GM18499 (cell line): ENCODE data around the gene PATJ.

Source experiments
- ATAC-seq: cut with Tn5 transposase; IDR thresholded peaks from one replicate; pipeline ENCODE4 v1.9.1; 2021; ENCODE audit warnings: moderate number of reproducible peaks; ENCODE audit not compliant: insufficient read depth, unreplicated experiment

Gene PATJ

DNA sequence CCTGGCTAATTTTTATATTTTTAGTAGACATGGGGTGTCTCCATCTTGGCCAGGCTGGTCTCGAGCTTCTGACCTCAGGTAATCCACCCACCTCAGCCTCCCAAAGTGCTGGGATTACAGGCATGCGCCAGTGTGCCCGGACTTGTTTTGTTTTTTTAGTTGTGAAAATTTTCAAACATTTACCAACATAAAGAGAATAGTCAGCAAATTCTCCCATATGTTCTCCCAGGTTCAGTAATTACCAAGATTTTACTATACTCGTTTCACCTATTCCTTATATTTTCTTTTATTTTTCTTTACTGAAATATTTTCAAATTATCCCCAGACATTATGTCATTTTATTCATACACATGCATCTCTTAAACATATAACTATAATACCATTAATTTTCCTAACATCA is 234.3 kb downstream of the PATJ start:
- ATAC-seq: no peak

DNA sequence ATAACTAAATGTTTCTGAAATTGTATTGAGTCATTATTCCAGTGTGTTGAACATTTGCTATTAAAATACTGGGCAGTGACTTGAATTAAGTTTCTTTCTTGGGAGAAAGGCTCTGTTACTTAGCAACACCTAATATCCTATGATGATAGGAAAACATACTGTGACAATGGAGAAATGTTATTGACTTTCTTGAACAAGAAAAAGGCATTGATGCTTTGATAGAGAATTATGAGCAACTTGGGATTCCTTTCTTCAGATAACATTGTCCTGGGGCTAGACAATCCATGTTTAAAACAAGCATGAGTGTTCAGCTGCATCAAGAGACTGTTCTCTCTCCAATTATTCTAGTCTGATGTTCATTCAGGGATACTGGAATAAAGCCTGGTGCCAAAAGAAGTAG is 236.5 kb downstream of the PATJ start:
- ATAC-seq: no peak

DNA sequence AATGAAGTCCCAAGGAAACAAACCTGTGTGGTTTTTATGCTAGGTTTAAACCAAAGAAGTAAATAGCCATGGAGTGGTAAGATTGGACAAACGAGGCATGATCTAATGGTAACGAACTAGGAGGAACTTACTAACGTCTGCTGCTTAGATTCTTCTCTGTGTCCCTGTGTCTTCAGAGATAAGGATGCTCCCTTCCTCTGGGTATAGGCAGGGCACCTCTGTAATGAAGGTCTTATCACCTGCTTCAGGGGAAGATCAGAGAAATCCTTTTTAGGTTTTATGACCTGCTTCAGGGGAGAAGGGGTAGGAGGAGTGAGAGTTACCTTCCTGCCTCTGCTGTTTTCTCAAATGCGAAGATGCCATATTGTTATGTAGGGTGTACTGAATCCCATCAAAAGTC is 237.4 kb downstream of the PATJ start:
- ATAC-seq: no peak

DNA sequence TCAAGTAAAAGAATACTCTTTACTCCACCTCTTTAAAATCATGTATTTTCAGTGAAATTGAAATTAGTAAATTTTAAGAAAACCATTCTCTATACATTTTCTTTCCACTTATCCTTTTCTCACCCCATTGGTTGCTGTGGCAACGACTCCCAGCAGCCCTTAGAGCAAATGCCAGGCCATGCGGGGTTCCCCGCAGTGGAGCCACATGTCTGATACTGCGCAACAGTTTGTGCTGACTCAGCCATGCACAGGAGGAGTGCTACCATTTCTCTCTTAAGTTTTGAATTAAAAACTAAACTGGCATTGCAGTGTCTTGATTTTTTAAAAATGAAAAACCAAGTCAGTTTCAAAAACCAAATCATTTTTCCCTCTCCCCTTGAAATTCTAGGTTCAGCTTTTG is 238.3 kb downstream of the PATJ start:
- no peak for ATAC-seq

DNA sequence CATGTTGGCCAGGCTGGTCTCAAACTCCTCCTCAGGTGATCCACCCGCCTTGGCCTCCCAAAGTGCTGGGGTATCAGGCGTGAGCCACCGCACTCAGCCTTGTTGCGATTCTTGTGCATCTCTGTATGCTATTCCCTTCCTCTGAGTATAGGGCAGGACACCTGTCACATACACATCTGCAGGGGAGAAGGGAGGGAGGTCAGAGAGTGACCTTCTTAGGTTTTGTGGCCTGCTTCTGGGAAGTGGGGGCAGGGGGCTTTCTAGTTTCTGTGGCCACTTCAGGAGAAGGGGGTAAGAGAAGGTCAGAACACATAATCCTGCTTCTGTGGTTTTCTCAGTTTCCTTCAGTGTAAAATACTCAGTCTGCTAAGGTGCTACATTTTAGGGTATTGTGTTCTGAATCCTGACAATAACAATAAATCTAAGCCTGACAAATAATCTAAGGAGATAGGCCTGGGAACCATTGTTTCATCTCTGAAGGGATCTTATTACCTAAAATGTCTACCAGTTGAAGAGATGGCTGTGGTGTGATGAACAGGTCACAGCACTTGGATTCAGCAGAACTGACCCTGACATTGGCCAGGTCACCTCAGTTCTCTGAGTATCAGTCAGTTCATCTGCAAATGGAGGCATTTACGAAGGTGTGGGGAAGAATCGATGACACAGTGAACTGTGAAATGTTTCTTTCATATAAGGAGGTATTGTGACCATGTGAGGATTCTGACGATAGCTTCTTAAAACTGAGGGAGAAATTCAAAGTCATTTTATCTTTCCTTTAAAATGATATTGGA is 239.8 kb downstream of the PATJ start:
- ATAC-seq: no peak

DNA sequence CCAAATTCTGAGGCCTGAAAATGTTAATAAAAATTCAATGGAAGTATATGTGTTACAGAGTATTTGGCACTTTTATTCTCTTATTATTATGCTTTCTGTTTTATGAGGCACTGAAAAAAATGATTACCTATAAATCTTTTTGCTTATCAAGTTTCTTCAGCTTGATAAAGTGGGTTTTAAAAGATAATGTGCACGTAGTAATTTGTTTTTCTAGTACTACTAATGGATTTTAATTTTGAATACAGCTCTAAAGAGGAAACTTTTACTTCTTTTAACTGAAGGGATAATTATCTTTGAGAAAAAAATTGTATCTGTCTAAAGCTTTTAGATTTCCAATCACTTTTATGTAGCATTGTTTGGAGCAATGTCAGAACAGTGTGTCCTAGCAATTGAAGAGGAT is 241.0 kb downstream of the PATJ start:
- no peak for ATAC-seq

DNA sequence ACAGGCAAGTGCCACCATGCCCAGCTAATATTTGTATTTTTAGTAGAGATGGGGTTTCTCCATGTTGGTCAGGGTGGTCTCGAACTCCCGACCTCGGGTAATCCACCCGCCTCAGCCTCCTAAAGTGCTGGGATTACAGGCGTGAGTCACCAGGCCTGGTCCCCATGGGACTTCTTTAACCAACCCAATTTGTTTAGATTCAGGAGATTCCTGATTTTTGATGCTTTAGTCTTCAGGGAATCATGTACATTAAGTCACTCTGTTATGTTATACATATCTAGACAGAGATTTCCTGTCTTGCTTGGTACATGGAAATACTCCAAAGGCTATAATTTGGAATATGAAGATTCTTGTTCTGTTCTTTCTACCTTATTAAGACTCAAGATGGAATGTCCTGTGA is 250.0 kb downstream of the PATJ start:
- ATAC-seq: no peak

DNA sequence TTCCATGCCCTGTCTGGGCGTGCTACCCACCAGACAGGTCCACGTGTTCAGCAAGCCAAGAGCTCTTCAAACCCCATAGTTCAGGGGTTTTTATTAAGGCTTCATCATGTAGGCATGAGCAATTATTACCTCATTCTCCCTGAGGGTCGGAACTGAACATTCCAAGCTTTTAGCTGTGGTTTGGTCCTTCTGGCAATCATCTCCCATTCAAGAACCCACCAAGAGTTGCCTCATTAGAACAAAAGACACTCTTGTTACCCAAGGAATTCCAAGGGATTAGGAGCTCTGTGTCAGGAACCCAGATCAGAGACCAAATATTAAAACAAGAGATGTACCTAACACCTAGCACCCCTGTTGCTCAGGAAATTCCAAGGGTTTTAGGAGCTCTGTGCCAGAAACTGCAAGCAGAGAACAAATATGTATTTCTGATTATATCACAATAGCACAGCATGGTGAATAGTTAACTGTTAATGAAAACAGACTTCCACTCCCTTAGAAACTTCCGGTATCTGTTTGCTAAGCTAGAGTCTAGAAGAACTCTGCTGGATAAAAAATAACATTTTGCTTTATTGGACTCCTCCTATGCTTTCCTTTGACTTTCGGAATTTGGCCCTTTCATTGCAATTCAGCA is 251.2 kb downstream of the PATJ start:
- ATAC-seq: no peak

DNA sequence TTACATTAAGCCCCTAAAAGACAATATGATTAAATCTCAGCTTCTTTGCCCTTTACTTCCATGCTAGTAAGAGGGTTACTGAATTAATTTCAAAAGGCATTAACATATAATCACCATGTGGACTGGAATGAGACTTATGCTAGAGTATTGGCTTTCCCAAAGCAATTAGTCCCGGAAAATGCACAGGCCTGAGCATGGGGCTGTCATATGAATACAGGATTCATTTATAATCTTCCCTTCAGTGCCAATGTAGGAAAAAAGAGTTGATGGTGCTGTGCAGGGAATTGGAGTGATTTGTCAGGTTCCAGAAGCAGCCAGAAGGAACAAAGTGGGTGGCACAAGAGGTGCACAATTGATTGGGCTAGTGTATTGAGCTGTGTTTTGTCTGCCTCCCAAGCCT is 253.4 kb downstream of the PATJ start:
- no peak for ATAC-seq

DNA sequence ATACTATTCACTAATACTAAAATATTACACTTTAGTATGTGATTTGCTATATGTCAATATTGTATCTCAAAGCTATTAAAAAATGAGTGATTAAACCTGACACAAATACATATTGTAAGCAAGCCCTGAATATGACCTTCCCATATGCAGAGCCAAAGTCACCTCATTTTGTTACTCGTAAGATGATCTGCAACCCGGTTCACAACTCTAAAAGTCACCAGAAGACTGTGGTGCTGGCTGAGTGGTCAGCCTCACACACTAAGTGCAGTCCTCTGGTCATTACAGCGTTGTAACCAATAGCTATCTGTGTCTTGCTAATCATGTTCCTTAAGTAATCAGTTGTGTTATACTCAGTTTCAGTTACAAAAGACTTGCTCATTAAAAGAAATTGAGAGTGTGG is 254.8 kb downstream of the PATJ start:
- no peak for ATAC-seq

DNA sequence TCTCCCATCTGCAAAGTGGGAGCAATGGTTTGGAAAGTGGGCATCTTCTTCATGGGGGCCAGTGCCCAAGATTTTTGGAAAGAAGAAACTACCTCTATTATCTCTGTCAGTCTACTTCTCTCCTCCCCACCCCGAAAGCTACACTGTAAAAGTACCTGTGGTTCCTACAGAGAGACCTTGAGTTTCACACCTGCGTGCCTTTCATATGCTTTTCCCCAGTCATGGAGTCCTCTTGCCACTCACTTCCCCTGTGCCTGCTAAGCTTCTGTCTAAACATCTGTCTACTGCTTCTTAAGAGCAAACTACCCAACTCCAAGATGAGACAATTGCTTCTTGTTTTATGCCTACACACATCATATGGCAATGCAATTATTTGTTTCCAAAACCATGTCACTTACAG is 261.5 kb downstream of the PATJ start:
- no peak for ATAC-seq

DNA sequence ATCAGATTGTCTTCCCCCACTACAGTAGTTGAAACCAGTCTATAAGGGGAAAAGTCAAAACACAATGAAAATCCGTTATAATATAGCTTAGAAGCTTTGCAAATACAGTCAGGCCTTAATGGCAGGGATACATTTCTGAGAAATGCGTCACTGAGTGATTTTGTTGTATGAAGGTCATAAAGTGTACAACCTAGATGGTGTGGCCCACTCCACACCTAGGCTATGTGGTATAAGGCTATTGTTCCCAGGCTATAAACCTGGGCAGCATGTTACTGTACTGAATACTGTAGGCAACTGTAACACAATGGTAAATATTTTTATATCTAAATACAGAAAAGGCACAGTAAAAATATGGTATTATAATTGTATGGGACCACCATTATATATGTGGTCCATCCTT is 264.4 kb downstream of the PATJ start:
- ATAC-seq: no peak

DNA sequence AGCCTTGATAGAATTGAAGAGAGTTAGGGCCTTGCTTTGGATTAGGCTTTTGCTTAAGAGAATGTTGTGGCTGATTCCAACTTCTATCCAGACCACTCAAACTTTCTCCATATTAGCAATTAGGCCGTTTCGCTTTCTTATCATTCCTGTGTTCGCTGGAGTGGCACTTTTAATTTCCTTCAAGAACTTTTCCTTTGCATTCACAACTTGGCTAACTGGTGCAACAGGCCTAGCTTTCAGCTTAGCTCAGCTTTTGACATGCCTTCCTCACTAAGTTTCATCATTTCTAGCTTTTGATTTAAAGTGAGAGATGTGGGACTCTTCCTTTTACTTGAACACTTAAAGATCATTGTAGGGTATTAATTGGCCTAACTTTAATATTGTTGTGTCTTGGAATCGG is 268.7 kb downstream of the PATJ start:
- no peak for ATAC-seq

DNA sequence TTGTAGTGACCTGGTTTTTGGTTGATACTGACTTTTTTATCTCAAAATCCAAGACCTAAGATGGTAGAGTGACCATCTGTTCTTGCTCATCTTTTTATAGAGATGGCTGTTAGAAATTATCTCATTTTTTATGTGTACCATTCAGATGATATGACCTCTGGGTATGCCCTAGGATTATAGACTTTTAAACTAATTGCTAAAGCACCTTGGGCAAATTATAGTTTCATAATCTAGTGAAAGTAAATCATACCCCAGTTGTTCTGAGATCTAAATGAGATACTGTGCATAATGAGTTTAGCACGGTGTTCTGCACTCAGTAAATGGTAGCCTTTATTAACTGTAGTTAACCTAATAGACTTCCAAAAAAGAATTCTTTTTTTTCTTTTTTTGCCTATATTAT is 269.8 kb downstream of the PATJ start:
- no peak for ATAC-seq

DNA sequence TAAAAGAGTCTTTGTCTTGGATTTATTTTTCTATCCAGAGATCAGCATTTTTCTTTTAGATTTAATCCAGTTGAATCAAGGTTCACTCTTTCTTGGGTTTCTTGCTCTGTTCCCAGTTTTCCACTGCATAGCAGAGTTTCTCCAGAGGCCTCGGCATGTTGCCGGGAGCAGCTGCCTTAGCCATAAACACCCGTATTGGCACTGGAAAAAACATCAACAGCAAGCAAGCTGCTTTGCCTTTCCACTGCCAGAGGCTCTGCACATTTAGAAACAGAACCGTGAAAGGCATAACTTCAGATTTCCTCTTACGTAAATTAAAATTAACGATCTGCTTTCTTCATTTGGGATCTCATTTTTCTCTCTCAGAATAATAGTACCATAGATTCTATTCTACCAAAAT is 270.6 kb downstream of the PATJ start:
- no peak for ATAC-seq

DNA sequence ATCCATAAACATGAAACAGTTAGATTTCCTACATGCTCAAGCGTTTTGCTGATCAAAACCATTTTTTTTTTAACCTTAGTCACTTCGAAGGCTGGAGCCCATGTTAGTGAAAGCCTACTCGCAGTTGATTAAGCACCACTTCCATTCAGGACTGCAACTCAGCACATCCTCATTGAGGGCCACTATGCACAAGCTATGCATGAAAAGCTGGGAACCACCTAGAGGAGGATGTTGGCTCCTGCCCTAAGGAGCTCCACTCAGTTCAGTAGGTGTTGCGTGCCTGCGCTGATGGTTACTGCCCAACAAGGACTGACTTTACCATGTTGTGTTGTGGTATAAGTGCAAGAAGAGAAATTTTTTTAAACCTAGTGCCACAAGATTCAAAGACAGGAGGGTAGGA is 271.0 kb downstream of the PATJ start:
- ATAC-seq: no peak

DNA sequence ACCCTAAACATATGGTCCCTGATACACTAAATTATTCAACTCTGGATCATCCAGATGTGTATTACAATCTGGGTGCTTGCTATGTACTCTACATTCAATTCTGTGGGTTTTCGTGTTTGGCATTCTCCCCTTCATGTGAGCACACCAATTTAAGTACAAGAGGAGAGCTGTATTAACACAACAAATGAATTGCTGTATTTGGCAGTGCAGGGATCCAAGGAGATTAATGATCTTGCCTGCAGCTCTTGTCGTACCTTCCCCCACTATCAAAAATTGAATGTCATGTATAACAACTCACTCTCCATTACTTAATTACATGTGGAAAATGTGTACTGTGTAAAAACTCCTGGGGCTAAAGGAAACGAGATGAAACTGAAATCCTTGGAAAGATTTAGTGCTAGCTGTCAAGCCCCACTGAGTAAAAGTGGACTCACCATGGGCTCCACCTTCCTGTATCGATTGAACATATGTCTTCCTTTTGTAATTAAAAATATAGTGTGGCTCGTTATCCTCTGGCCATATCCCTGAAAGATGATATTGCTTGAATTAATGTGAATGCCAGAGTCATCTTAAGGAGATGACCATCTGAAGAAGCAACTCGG is 280.2 kb downstream of the PATJ start:
- ATAC-seq: no peak

DNA sequence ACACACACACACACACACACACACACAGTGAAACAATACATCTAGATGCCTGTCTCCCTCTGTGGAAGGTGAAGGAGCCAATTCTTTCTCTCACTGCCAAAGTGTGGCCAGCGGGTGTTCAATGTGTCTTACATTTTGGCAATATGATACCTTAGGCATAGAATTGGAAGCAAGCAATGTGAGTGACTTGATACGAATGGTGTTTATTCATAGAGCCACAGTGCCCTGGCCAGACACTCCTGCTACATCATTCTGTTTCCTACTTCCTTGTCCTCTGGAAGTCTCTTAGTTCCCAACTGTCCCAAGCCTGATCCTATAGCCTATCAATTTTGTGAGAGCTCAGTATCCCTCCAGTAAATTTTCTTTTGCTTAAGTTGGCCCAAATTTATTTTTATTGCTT is 282.4 kb downstream of the PATJ start:
- ATAC-seq: no peak

DNA sequence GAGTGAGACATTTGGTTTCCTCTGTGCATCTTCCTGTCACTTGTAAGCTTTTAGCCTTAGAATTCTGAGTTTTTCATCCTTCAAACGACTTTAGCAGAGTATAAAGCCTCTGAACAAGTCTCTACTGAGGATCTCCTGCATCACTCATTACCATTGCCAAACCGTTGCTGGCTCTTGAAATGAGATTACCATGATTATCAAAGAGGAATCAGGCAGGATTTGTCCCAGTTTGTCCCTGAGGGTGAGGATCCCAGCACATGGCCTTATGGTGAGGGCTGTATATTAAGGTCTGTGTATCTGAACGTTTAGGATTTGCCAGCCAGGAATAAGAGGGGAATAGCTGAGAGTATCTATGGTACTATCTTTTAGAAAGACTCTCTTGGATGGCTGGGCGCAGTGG is 282.9 kb downstream of the PATJ start:
- ATAC-seq: no peak

DNA sequence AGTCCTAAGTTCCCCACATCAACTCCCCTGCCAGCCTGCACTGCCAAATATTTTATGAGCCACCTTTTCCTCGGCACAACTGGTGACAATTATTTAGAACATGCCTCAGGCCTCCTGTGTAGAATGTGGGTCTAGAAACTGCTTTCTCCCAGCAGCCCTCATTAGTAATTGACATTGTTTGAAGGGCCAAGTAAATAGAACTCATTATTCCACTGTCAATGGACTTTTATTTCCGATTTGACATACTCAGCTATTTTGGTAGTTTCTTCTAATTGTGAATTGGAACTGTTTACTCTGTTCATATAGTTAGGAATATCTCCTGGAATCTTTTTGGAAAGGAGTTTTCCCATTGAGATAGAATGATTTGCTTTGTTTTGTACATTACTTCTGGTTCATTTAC is 283.6 kb downstream of the PATJ start:
- ATAC-seq: no peak

DNA sequence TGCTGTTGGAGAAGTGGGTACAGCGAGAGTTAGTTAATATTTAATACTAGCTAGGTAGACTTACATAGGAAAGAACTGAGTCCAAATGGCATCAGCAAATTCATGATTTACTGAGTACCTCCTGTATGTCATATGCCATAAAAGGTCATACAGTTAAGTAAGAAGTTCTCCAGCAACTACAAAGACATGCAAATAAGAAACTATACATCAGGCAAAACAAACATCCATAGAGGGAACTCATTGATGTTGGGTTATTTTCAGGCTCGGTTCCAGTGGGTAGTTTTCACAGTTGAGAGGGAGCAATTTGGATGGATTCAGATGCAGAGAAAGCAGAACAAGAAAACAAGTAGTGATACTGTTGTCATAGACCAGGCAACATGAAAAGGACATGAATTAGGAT is 287.4 kb downstream of the PATJ start:
- ATAC-seq: no peak

DNA sequence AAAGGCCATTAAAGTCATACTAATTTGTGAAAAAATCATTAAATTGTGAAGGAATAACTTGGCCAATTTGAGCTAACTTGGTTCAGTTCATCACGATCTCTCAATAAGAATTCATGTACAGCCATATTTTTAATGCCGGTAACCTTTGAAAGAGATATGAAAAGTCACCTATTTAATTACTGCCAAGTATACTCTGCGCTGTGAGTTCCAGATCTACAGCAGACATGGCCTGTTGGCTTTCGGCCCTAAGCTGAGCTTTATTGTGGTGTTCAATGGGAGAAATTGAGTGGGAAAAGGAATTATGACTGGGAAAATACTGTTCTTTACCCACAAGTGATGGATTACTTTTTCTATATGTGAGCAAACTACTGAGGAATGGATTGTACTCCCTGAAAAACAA is 292.5 kb downstream of the PATJ start:
- ATAC-seq: no peak
